Cerebellar cortex (tissue), 1 donor: Measurements from ENCODE around the gene LRBA.
"Not testable (repeated sequence)": the region's sequence is repeated elsewhere in the genome, so short reads cannot be mapped to it uniquely, and the experiment has no call there.

Source experiments
- DNase-seq: peaks from one replicate; pipeline ENCODE4 v3.0.0-alpha.2; 2015; ENCODE audit warnings: low spot score

Gene LRBA

DNA sequence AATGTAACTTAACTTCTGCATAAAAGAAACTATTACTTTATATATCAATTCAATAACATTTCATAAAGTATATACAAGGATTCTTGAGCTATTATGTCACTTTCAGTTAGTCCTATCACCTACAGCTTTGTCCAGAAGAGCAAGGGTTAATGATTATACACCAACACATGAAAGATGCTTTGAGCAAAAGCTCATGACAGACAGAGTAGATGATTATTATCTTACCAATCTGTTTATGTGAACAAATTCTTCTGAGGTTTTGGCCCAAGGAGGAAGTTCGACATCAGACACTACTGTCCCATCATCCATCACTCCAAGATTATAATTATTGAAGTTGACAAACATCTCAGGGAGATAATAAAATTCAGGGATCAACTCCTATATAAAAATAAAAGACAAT, 599.9 kb downstream of the LRBA start:
- DNase-seq: no peak

DNA sequence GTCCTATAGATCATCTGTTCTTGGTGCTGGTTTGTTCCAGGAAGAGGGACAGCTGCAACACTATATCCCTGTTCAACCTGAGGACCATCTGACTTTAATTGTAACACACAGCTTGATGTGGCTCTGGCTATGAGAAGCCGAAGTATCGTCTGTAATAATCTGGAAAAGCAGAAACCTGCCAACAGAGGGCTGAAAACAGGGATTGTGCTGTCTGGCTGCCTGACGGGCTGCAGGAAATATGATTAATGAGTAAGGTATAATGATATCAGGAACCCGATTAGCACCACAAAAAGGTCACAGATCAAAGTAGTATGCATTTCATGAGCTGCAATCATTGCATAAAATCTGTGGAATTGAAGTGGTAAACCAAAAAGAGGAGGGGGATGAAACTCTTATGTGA, 603.6 kb downstream of the LRBA start:
- peak; percentile 40 for DNase-seq

DNA sequence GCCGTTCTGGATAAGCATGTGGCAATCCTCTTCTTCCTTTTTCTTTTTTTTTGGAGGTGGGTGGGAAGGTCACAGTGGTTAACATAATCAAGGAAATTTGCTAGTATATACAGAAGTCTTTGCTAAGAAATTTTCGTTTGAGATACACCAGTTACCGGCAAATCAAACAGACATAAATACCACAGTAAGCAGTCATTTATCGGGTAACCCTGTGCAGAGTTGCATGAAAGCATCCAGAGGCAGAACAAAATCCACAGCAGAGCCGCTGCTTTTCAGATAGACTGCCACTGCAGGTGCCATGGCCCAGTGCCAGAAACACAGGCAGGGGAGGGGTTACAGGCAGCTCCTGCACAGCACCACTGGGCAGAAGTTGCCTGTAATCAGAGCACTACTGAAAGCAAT, 612.2 kb downstream of the LRBA start:
- DNase-seq: no peak

DNA sequence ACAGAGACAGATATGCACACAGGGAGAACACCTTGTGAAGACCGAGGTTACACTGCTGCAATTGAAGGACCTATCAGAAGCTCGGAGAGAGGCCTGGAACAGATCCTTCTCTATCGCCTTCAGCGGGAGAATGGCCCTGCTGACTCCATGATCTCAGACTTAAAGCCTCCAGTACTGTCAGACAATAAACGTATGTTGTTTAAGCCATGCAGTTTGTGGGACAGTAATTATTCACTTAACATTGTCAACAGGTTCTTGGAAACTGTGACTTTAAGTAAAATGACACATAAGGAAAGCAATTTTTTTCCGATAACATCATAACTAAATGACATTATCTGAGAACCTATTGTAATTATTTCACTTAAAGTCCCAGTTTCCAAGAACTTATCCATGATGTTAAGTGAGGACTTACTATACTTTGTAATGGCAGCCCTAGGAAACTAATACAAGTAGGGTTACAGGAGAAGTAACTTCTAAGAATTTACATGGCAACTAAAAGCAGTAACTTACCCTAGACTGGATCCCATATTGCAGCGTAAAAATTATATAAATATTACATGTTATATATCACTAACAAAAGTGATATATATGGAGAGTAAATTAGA, 613.9 kb downstream of the LRBA start:
- no peak for DNase-seq

DNA sequence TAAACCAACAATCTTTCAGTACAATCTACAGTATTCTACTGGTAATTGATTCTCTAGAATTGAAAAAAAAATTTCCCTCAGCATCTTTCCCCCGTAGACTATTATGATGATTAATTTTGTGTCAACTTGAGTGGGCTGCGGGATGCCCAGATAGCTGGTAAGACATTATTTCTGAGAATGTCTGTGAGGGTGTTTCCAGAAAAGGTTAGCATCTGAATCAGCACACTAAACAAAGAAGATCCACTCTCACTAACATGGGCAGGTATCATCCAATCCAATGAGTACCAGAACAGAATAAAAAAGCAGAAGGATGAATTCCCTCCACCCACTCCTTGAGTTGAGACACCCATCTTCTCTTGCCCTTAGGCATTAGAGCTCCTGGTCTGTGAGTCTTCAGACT, 619.2 kb downstream of the LRBA start:
- DNase-seq: no peak

DNA sequence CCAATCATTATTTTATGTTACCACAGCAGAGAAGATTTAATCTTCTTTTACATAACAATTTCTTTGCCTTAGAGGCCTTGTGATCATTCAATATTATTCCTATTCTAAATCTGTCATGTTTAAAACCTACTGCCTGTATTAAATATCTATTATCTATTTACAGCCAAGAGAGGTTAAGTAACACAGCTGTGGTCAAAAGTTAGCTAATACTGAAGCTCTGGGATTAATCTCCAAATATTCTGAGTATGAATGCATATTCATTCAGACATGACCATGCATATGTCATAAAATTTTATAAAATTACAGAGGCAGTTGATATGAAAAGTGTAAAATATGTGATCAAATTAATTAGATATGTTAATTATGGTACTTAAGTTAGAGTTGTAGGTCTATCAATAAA, 621.0 kb downstream of the LRBA start:
- no peak for DNase-seq

DNA sequence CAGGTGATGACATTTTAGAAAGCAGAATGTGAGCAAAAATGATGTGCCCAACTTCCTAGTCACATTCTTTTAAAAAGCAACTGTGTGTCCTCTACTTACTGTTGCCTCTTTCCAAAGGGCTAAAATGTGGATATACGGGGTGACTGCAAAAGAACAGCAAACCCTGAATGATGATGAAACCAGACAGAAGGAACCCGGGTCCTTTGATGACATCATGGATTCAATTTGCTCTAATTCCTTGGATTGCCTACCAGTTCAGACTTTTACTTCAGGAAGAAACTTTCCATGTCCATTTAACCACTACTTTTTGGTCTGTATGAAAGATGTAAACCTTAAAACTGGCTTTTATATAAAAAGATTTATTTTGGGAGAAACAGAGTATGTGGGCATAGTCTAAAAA, 624.0 kb downstream of the LRBA start:
- no peak for DNase-seq

DNA sequence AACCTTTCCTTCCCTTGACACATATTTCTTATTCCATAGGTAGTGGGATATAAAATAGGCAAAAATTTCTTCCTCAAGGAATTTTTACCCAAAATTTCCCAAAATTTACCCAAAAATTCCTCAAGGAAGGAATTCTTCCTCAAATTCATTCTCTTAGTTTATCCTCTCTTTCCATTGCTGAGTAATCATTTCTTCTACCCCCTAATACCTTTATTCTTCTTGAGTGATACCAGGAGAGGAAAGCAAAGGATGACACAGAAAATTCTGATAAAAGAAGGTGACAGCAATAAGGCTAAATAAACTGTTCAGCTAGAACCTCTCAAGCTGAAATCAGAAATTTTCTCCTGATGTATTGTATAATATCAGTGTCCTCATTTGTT, 624.6 kb downstream of the LRBA start:
- DNase-seq: no peak

DNA sequence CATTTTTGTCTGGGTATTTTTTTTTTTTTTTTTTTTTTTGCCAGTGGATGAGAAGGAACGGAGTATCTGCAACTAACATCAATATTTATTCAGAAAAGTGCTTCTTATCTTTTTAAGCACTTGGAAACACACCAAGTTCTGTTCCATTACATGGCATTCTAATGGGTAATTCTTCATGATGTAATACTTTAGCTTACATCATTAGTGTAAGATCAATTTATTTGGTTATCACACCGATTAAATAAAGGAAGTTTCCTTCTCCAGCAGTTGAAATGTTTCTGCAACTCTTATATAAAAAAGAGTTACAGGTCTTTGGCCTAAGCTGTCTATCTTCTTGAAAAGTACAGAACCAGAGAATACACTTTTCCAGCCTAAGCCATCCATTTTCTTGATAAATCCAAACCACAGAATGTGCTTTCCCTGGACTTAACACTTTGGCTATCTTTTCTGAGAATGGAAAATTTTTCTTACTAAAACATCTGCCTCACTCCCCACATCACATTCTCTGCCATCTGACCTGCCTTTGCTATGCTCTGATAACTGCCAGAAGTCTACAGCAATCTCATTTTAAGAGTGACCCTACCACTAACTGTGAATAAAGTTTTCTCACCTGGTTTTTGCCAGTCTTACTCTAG, 625.1 kb downstream of the LRBA start:
- DNase-seq: no peak

DNA sequence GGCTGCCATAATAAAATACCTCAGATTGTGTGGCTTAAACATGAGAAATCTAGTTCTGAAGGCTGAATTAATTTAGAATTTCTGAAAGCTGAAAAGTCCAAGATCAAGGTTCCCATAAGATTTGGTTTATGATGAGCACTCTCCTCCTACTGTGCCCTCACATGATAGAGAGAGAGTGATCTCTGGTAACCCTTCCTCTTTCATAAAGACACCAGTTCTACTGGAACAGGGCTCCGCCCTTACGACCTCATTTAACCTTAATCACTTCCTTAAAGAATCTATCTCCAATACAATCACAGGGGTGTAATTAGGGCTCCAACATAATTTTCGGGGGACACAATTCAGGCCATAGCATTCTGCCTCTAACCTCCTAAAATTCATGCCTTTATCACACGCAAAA, 627.1 kb downstream of the LRBA start:
- no peak for DNase-seq

DNA sequence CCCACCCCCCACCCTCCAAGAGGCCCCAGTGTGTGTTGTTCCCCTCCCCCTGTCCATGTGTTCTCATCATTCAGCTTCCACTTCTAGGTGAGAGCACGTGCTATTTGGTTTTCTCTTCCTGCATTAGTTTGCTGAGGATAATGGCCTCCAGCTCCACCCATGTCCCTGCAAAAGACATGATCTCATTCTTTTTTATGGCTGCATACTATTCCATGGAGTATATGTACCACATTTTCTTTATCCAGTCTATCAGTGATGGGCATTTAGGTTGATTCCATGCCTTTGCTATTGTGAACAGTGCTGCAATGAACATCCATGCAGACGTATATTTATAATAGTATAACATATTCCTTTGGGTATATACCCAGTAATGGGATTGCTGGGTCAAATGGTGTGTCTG, 628.7 kb downstream of the LRBA start:
- not testable (repeated sequence) for DNase-seq

DNA sequence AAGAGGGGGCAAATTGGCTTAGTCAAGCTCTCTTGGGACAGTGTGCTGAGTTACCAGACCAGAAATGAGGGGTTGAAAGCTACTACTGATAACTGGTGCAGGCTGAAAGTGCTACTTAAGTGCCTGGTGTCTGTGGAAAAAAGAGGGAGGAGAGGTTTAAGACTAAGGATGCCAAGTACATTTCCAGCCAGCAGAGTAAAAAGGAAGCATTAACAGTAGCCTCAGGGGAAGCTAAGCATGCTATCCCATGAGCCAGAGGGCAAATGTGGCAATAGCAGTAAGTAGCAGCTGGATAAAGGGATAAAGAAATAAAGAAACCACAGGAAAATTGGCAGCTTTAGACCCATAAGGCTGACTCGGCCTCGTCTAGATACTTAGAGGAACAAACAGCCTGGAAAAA, 629.5 kb downstream of the LRBA start:
- DNase-seq: no peak

DNA sequence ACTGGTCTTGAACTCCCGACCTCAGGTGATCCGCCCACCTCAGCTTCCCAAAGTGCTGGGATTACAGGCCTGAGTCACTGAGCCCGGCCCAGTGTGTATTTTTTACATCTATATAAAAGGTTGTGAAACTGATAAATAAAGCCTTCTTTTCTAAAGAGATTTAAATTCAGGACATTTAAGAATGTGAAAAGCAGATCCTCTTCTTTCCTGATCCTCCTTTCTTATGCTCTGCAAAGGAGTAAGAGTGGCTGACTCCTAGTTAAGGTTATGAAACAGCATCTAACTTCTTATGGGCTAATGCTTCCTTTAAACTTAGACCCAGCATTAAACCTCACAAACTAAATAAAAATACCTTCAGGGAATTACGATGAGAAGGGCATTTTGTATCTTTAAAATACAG, 630.8 kb downstream of the LRBA start:
- no peak for DNase-seq

DNA sequence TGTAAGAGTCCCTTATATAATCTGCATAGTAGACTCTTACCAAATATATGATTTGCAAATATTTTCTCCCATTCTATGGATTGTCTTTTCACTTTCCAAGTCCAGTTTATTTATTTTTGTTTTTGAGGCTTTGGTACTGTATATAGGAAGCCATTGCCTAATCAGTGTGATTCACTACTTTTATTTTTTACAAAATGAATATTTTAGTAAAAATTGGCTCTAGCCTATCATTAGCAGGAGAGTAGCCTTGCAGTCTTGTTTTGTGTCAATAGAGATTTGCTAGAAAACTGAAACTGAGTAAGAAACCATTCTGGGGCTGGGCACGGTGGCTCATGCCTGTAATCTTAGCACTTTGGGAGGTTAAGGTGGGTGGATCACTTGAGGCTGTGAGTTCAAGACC, 633.1 kb downstream of the LRBA start:
- DNase-seq: no peak

DNA sequence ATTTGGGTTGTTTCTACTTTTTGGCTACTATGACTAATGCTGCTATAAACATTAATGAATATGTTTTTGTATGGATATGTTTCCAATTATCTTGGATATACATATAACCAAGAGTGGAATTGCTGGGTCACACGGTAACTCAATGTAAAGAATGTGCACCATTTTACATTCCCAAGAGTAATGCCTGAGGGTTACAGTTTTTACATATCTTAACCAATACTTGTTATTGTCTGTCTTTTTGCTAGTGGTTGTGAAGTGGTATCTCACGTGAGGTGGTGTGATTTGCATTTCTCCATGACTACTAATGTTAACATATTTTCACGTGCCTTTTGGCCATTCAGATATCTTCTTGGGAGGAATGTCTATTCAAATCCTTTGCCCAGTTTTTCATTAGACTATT, 633.5 kb downstream of the LRBA start:
- no peak for DNase-seq

DNA sequence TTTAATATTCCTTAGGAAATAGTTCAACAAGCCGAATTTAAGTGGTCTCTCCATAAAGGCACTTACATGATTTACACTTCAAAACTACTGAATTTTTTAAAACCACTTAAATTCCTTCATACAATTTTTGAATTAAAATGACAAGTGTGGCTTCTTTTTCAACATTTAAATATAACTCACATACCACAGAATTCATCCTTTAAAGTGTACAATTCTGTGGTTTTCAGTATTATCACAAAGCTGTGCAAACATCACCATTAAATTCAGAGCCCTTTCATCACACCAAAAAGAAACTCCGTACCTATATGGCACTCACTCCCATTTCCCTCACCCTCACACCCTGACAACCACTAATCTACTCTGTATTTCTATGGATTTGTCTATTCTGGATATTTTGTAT, 634.0 kb downstream of the LRBA start:
- no peak for DNase-seq

DNA sequence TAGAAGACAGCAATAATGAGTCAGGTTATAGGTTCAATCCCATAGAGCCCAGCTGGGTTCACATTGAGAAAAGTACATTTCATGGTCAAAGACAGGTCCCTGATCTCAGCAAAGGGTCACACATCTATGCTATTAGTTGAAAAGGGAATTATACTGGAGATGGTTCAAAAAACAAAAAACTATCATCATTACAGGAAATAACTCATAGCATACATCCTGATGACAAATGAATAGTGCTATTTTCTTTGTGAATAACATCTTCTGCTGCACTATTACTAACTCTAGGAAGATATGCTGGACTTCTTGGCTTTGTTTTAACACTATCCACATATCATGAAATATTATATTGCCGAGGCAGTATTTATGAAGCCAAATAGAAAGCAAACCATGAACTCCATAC, 635.6 kb downstream of the LRBA start:
- DNase-seq: no peak

DNA sequence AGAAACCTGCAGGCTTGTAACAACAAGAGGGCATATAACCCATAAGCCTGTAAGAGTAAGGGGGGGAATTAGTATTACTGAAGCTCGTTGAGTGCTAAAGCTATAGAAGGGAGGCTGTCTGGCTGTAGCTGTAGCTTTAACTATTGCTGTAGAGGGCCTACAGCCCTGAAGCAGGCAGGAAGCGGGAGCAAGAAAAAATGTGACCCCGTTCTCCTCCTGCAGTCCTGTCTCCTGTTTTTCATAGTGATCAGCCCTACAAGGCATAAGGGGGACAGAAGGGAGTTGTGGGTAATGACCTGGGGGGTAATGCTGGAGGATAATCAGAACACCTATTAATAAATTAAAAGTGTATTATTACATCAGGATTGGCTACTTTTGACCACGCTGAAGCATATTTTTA, 640.1 kb downstream of the LRBA start:
- DNase-seq: no peak

DNA sequence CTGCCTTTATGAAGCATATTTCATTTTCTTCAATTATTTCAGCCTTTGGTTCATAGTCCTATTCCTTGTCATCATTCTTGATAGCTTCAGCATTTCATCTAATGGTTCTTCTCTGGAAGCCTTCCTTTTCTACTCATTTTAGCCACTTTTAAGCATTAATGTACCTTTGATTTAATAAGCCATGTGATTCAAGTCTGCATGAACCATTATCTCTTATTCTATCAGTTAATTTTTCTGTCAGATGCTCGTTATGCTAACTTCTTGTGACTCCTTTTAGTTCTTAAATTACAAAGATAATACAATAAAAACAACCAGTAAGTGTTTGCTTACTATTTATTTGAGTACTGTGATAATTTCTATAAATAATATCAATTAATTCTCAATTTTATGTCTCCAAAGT, 643.2 kb downstream of the LRBA start:
- no peak for DNase-seq

DNA sequence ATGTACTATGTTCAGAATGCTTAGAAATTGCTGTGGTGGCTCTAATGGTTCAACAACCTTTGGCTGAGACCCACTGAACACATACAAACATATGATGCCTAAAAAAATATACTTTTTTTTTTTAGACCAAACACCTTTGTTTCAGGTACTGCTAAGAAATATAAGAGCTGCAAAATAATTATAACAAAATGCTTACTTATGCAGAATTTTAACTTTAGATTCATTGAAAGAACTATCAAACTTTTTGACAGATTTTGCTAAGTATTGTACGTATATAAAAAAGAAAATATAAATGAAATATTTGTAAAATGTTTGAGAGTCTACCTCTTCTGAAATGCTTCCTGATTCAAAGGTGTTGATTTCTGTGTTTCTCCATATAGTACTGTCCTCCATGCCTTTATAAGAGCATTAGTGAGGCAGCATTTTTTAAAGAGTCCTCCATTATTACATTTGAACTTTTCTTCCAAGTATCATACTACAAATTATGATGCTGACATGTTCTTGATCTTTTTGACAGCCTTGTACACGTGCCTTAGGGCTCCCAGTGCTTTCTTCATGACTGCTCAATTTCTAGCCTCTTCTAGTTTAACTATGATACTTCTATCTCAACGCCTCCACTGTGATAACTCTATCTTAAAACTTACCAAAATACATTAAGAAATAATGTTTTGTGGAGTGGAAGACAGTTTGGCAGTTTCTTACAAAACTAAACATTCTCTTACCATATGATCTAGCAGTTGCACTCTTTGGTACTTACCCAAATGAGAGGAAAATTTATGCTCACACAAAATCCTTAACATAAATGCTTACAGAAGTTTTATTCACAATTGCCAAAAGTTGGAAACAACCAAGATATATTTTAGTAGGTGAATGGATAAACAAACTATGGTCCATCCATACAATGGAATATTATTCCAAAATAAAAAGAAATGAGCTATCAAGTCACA, 645.4 kb downstream of the LRBA start:
- DNase-seq: no peak

DNA sequence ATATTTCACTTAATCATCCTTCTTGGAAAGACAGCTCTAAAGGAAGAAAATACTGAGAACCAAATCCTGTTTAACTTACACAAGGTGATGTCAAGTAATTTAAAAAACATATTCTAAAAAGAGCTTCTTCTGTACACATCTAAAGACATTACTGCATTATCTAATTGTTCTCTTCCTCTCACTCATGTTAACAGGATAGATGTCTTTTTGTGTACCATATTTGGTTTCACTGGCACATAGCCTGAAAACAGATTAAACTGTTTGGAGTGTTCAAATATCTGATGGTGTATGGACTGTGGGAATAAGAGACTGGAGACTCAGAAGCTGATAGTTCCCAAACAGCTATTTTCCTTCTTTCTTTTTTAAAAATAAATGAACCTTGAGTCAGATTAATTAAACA, 646.4 kb downstream of the LRBA start:
- peak; percentile 23 for DNase-seq

DNA sequence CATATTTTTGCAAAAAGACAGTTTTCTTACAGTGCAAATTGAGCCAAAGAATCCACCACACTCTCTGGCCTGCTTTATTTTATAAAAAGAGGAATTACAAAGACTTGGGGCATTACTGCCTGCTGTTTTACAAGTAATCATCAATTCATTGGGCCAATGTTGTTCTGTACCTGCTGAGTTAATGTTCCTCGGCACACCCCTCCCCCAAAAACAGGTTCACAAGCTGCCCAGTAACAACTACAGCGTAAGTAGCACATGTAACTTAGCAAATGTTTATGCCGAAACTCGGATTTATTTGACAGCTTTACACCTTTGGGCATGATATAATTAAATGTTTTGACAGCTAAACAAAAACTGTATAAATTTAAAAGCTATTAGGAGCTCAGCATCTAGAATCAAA, 647.8 kb downstream of the LRBA start:
- DNase-seq: no peak

DNA sequence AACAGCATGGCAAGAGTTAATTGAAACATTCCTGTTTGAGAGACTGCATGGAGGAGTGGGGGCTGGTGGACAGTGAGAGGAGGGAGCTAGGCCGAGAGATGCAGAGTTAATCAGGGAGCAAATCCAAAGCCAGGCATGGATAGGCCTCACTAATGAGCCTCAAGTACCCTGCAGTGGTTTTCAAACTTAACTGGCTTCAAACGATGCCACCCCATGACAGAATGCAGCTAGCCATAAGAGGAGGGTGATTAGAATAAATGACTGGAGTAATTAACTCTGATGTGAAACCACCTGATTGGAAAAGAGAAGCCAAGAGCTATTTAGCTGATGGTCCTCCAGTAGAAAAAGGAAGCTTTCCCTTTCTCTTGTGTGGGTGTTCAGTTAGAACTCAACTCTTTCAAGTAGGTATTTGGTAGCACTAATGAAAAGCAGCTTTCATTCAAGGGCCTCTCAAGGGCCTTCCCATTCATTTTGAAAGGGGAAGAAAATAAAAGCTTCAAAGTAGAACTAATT, 648.5 kb downstream of the LRBA start:
- DNase-seq: peak; percentile 34
